ENCODE data around the gene NMT1.

NMT1 gene

GRCh38 chr17:45077643-45078042, 16.5 kb downstream of the NMT1 start:
- DNase-seq (ENCODE audit: low read depth in 2 of 2) = no peak

- no peak for DNase-seq (ENCODE audit: low read depth in 2 of 2)
Measured at GRCh38 chr17:45081047-45081703, 20.1 kb downstream of the NMT1 start.

- DNase-seq (ENCODE audit: low read depth in 2 of 2) = no peak
Measured at GRCh38 chr17:45086391-45086790, 25.3 kb downstream of the NMT1 start.

- DNase-seq (ENCODE audit: low read depth in 2 of 2) = no peak
Measured at GRCh38 chr17:45086865-45087503, 25.9 kb downstream of the NMT1 start.

- no peak for DNase-seq (ENCODE audit: low read depth in 2 of 2)
Measured at GRCh38 chr17:45087504-45087975, 26.4 kb downstream of the NMT1 start.

- DNase-seq (ENCODE audit: low read depth in 2 of 2) = no peak
Measured at GRCh38 chr17:45087978-45088377, 26.9 kb downstream of the NMT1 start.

- DNase-seq (ENCODE audit: low read depth in 2 of 2) = no peak
Measured at GRCh38 chr17:45088741-45089140, 27.6 kb downstream of the NMT1 start.

GRCh38 chr17:45090711-45091110, 29.6 kb downstream of the NMT1 start:
- DNase-seq (ENCODE audit: low read depth in 2 of 2) = no peak

- DNase-seq (ENCODE audit: low read depth in 2 of 2) = no peak
Measured at GRCh38 chr17:45091778-45092425, 30.8 kb downstream of the NMT1 start.

- peak; percentile 96 for DNase-seq (ENCODE audit: low read depth in 2 of 2)
Measured at GRCh38 chr17:45092911-45093430, 31.9 kb downstream of the NMT1 start.

GRCh38 chr17:45093444-45094110, 32.5 kb downstream of the NMT1 start:
- no peak for DNase-seq (ENCODE audit: low read depth in 2 of 2)

- DNase-seq (ENCODE audit: low read depth in 2 of 2) = no peak
Measured at GRCh38 chr17:45096141-45096540, 35.0 kb downstream of the NMT1 start.

- DNase-seq (ENCODE audit: low read depth in 2 of 2) = no peak
Measured at GRCh38 chr17:45096926-45097325, 35.8 kb downstream of the NMT1 start.

- DNase-seq (ENCODE audit: low read depth in 2 of 2) = no peak
Measured at GRCh38 chr17:45098081-45098868, 37.2 kb downstream of the NMT1 start.

- DNase-seq (ENCODE audit: low read depth in 2 of 2) = peak; percentile 42 to 48
Measured at GRCh38 chr17:45098869-45099616, 37.9 kb downstream of the NMT1 start.

GRCh38 chr17:45101546-45101882, 40.4 kb downstream of the NMT1 start:
- DNase-seq (ENCODE audit: low read depth in 2 of 2) = no peak

- DNase-seq (ENCODE audit: low read depth in 2 of 2) = no peak
Measured at GRCh38 chr17:45101883-45102811, 41.0 kb downstream of the NMT1 start.

- no peak for DNase-seq (ENCODE audit: low read depth in 2 of 2)
Measured at GRCh38 chr17:45102856-45103255, 41.7 kb downstream of the NMT1 start.

GRCh38 chr17:45103269-45103795, 42.2 kb downstream of the NMT1 start:
- no peak for DNase-seq (ENCODE audit: low read depth in 2 of 2)
